ENCODE results near the gene XYLT1. TPM values are rescaled to one million over a fixed set of nuclear protein-coding genes. Genes with fewer than 3 reads are reported as not detected.

The XYLT1 gene
- total RNA-seq (2013; cell fraction: nucleolus; rRNA removed): 112 and 126 TPM in 2 replicates
- total RNA-seq (2014; rRNA removed) (5.6 and 7.1 TPM in 2 replicates), total RNA-seq (2014; rRNA removed; fragmentation: Illumina TruSeq; extraction: Trizol) (7.7 and 7.8 TPM in 2 replicates), total RNA-seq (2021) (13.2 and 14.8 TPM in 2 replicates), polyA plus RNA-seq (2011; rRNA removed) (5.4 and 6.8 TPM in 2 replicates), polyA plus RNA-seq (2014; fragmentation: Illumina TruSeq; extraction: Trizol) (5.8 and 6.9 TPM in 2 replicates), polyA plus RNA-seq (2014; fragmentation: Nextera tagmentation; extraction: Ambion mirVana) (1 to 10 TPM in 1 of 2 experiments, under 1 TPM in 1; 0.88 to 1.1 TPM), polyA plus RNA-seq (2014; rRNA removed) (4.9 and 5.0 TPM in 2 replicates), polyA plus RNA-seq (2016; fragmentation: Nextera tagmentation; extraction: Ambion mirVana) (1 to 10 TPM; 2.9 to 3.2 TPM), polyA minus RNA-seq (2011; rRNA and poly(A)+ RNA removed) (32.4 and 49.0 TPM in 2 replicates), Bru-seq, nascent RNA (percentile 62 among the genes with signal in this experiment), BruChase-seq, experiment 1, labeled RNA remaining after a 6-hour chase (percentile 62 among the genes with signal in this experiment), BruChase-seq, experiment 2, labeled RNA remaining after a 2-hour chase (percentile 57 among the genes with signal in this experiment)
- 3.0 TPM for polyA plus RNA-seq (2011; ENCODE audit: low read depth)
- 7.2 and 8.6 TPM in 2 replicates for polyA plus RNA-seq (2011; cell fraction: cytosol; rRNA removed)
- 12.2 and 13.9 TPM in 2 replicates for polyA plus RNA-seq (2011; cell fraction: nucleus; rRNA removed)
- 2.4 and 4.1 TPM in 2 replicates for polyA plus RNA-seq (2012)
- 8.1 and 8.3 TPM in 2 replicates for polyA minus RNA-seq (2011; cell fraction: cytosol; rRNA and poly(A)+ RNA removed)
- polyA minus RNA-seq (2011; cell fraction: nucleus; rRNA and poly(A)+ RNA removed): 29.5 and 43.6 TPM in 2 replicates
- long read RNA-seq, experiment 1: 0 reads
- long read RNA-seq, experiment 2, partial matches to known transcripts: 0 of 13 reads
- long read RNA-seq, experiment 2, other reads (novel, unspliced or antisense): 13 of 13 reads

DNA sequence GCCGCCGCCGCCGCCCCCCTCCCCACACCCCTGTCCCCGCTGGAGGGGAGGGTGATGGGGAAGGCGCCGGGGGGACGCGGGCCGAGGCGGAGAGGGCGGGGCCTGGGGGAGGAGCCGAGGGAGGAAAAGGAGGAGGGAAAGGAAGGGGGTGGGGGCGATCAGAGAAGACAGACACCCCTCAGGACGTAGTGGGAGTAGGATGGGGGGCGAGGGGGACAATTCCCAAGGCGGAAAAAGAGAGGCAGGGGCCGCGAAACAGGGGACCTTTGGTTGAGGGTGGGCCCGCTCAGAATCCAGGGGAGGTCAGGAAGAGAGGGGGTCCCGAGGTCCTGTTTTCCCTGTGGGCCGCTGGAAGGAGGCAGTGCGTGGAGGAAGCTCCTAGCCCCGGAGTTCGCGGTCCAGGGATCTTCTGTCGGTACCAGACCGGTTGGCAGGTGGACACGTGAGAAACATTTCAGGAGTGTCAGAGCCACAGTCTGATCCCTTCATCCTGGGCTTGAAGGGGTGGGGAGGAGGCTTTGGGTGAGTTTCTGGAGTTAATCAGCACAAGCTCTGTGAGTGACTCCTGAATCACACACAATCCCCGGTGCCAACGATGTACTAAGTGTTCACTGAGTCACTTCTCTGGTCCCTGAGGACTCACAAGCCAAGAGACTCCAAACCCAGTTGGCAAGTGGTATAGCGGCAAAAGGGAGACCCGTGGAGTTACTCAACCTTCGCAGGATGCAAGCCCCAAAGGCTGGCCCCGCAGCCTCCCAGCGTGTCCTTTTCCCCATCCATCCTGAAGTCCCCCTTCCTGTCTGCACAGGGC lies at the start of gene XYLT1:
TSS of gene XYLT1 (minus strand) at position 53 of the 811 bp plus-strand sequence. CDS start 164 bp downstream, outside the sequence.
- ChIA-PET CTCF (interaction anchor here (1.1 kb wide), 1 partner anchor 108 kb away, joined by 3 read pairs; no protein-coding TSS in a partner anchor), SMC1A (ENCODE audit: uncharacterized antibody, unreplicated experiment) (no interaction called here), POLR2A (no interaction called here), RAD21 (ENCODE audit: unreplicated experiment) (no interaction called here)
- DNase-seq (ENCODE audit: low read depth, low spot score) (no peak), FAIRE-seq (no peak), ATAC-seq (0 out of 3 replicates have a peak, but pooled peaks have one; percentile 8)
- Histone ChIP-seq H3K9me3 (replicated peaks; ENCODE audit: control insufficient read depth, insufficient read depth, low read length) (no peaks in the 10 kb centered on the region), H3K4me3 (peak within 1 kb of the TSS; percentile 68), H2AFZ (ENCODE audit: control insufficient read depth, low read depth, low read length) (peak within 1 kb of the TSS; percentile 56), H3K36me3 (ENCODE audit: control insufficient read depth in 2 of 2, insufficient read depth in 2 of 2, low read length in 1 of 2) (no peaks in the 10 kb centered on the region), H3K4me2 (ENCODE audit: control insufficient read depth, insufficient read depth) (peak within 1 kb of the TSS; percentile 54), H3K9ac (ENCODE audit: control insufficient read depth, insufficient read depth, low read length) (peak within 1 kb of the TSS; percentile 16), H3K27ac (ENCODE audit: control insufficient read depth, insufficient read depth) (no peak within 1 kb of the TSS), H3K4me1 (ENCODE audit: control insufficient read depth, insufficient read depth, low read length) (peaks cover 23% of the 10 kb centered on the region), H3K27me3 (replicated peaks in 1 of 2; ENCODE audit: control insufficient read depth in 2 of 2, insufficient read depth in 2 of 2, low read length in 1 of 2) (peaks cover 0 to 3% of the 10 kb centered on the region in 2 experiments; a peak in 3 of 4 replicates), H4K20me1 (ENCODE audit: control insufficient read depth, insufficient read depth) (0 out of 2 replicates have a peak, but pooled peaks cover 2% of the 10 kb centered on the region), H3K79me2 (ENCODE audit: control insufficient read depth, insufficient read depth, low read length) (peaks cover 6% of the 10 kb centered on the region)
- intact Hi-C loops (cut with micrococcal nuclease; ENCODE audit: unreplicated experiment): no loop called here
- BruUV-seq (replicated peaks): no TSS peak
- TF ChIP-seq RFX5 (IDR thresholded peaks at IDR 0.05; ENCODE audit: low read depth, low read length) (no peak), EED (IDR thresholded peaks at IDR 0.05; ENCODE audit: low read depth) (peak; percentile 23; the same call in 1 of the 2 replicates), IKZF2 (IDR thresholded peaks at IDR 0.05) (peak in 1 of 2 experiments; percentile 20; a peak in 1 of 4 replicates)
- in situ Hi-C loops (cut with MboI): no loop called here
- WGBS (ENCODE audit: insufficient coverage, insufficient replicate concordance, low lambda C conversion rate, missing lambda C conversion rate): 18% methylated on average over 22 of the region's 36 CpGs

Measured in GM12878 (cell line).